Stimulated activated CD8-positive, alpha-beta memory T cell treated with anti-CD3 and anti-CD28 coated beads, Interleukin-7, amount 100 ng/mL, for 1 hour (primary cell): ENCODE measurements around the gene PSEN1.

Experiments
- DNase-seq, 2 donors: peaks; one replicate each; pipeline ENCODE4 v3.0.0-alpha.2; 2020; ENCODE audit warnings: low read depth in 2 of 2

Gene PSEN1

DNA sequence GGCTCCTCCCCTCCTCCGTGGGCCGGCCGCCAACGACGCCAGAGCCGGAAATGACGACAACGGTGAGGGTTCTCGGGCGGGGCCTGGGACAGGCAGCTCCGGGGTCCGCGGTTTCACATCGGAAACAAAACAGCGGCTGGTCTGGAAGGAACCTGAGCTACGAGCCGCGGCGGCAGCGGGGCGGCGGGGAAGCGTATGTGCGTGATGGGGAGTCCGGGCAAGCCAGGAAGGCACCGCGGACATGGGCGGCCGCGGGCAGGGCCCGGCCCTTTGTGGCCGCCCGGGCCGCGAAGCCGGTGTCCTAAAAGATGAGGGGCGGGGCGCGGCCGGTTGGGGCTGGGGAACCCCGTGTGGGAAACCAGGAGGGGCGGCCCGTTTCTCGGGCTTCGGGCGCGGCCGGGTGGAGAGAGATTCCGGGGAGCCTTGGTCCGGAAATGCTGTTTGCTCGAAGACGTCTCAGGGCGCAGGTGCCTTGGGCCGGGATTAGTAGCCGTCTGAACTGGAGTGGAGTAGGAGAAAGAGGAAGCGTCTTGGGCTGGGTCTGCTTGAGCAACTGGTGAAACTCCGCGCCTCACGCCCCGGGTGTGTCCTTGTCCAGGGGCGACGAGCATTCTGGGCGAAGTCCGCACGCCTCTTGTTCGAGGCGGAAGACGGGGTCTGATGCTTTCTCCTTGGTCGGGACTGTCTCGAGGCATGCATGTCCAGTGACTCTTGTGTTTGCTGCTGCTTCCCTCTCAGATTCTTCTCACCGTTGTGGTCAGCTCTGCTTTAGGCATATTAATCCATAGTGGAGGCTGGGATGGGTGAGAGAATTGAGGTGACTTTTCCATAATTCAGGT lies at the start of gene PSEN1:
TSS of gene PSEN1 (plus strand) at position 121 of the 839 bp plus-strand sequence. CDS start 11,513 bp downstream, outside the sequence.
- peak; percentile 98 to 100 for DNase-seq

DNA sequence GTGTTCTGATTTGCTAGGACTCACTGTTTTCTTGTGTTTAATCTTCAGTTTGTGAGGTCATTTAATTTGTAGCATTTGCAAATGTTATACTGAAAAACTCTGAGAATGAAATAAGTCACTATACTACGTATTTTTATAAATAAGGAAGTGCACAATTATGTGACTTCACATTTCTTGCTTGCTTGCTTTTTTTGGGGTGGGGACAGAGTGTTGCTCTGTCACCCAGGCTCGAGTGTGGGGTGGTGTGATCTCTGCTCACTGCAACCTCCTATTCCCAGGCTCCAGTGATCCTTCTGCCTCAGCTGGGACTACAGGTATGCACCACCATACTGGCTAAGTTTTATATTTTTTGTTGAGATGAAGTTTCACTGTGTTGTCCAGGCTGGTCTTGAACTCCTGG lies 45.3 kb upstream of the PSEN1 start:
- DNase-seq, result no peak

DNA sequence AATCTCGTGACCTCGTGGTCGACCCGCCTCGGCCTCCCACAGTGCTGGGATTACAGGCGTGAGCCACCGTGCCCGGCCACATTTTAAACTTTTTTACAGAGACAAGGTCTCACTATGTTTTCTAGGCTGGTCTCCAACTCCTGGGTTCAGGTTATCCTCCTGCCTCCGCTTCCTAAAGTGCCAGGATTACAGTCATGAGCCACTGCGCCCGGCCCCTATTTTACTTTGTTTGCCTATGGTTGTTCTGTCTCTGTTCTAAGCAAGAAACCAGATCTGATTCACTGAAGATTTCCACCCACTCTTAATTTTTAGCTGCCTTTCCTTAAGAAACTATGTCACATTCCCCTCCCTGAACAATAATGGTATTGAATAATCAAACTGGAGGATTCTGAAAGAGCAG lies 38.9 kb upstream of the PSEN1 start:
- no peak for DNase-seq

DNA sequence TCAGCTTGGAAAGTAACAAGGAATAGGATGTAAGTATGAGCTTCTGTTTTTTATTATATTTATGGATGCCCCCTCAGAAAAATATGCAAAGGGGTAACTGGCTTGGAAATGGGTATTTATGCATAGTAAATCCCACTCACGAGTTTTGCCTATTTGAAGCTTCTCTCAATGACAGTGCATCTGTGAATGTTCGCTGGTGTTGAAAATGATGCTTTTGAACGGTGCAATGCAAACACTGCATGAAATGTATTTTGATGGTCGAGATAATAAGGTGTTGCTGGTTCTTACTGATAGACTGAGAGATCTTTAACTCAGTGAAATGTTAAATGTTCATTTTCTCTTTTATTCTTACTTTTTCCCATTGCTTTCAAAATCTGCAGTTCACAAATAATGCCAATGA lies 36.0 kb upstream of the PSEN1 start:
- no peak for DNase-seq

DNA sequence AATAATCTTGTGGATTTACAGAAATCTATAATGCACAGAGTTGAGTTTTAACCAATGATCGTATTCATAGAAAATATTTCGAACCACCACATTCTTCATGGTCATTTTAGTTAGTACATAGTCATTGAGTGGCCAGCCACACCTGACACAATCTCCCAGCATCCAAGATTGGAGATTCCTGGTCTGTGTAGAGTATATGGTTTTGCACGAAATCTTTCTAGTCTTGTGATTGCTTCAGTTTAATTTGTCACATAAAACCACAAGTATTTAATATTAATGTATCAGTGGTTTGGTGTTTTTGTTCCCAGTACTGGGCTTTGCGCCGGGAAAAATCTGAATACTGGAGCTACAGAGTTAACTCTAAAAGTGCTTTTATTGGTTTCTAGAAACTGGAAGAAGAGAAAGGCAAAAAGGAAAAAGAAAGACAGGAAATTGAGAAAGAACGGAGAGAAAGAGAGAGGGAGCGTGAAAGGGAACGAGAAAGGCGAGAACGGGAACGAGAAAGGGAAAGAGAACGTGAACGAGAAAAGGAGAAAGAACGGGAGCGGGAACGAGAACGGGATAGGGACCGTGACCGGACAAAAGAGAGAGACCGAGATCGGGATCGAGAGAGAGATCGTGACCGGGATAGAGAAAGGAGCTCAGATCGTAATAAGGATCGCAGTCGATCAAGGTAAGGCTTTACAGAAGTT lies 33.4 kb upstream of the PSEN1 start:
- DNase-seq, result no peak

DNA sequence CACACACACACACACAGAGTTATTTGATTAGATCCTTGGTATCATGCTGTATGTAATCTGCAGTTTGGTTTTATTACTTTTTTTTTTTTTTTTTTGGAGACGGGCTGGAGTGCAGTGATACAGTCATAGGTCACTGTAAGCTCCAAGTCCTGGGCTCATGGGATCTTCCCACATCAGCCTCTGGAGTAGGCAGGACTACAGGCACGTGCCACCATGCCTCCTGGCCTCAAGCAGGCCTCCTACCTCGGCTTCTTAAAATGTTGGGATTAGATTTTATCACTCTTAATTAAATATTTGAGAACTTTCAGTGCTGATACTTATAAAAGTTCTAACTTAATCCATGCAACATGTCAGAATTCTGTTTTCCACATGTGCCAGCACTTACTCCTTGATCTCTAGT lies 31.3 kb upstream of the PSEN1 start:
- no peak for DNase-seq

DNA sequence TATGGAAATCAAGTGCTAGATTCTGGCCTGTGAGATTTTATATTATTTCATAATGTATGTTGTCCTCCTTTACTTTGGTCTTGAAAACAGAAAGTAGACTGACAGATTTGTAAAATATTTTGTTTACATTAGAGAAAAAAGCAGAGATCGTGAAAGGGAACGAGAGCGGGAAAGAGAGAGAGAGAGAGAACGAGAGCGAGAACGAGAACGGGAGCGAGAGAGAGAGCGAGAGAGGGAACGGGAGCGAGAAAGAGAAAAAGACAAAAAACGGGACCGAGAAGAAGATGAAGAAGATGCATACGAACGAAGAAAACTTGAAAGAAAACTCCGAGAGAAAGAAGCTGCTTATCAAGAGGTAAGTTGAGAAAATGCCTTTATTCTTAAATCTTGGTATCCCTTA lies 30.6 kb upstream of the PSEN1 start:
- DNase-seq, result no peak

DNA sequence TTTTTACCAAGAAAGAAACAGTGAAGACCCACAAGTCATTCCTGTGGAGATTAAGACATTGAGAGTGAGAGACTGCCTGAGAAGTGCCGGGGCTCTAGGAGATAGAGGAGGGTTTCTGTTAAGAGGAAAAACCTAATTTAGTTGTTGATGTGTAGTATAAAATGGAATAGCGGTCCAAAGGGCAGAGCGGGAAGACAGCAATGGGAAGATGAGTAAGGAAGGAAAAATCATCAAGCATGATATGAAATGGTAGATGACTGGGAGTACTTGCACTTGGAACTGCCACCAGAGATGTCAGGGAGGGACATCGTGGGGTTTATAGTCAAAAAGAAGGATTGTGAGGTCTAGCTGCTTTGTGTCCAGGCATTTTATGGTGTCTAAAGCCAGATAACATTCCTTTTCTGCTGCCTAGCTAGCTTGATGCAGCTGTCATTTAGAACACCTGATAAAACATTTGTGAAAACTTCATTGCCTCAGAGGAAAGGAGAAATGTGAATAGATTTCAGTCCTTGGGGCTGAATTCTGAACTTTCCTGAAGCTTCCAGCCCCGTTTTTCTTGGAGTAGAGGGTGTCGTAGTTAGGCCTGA lies 20.1 kb upstream of the PSEN1 start:
- DNase-seq, result no peak

DNA sequence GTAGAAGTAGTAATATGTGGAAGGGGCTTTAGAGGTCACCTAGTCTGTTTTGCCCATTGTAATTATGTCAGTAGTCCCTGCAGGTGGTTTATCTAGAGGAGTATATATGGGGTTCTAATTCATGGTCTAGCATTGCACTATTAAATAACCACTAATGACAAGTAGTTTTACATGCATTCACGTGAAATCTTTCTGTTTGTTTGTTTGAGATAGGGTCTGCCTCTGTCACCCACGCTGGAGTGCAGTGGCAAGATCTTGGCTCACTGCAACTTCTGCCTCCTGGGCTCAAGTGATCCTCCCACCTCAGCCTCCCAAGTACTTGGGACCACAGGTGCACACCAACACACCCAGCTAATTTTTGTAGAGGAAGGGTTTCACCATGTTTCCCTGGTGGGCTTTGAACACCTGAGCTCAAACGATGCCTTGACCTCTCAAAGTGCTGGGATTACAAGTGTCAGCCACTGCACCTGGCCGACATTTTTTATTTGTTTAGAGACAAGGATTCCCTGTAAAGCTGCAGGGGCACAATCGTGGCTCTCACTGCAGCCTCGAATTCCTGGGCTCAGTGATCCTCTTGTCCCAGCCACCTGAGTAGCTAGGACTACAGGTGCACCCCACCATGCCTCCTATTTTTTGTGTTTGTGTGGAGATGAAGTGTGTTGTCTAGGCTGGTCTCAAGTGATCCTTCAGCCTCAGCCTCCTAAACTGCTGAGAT lies 12.0 kb upstream of the PSEN1 start:
- no peak for DNase-seq

DNA sequence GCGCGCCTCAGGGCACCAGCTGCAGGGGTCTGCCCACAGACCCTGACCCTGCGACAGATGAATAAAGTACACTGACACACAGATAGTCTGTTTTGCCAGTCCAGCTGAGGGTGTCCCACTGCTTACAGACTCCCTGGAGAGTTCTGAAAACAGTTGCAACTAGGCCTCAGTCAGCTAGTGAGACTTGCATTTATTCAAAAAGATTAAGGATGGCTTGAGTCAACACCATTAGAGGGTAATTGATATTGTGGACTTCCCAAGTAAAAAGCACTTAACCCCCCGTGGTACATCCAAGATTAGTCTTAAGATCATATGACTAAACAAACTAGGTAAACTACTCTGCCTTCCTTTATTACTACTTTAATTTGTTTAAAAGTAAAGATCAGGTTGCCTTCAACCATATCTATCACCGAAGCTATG lies 11.1 kb upstream of the PSEN1 start:
- DNase-seq, result no peak

DNA sequence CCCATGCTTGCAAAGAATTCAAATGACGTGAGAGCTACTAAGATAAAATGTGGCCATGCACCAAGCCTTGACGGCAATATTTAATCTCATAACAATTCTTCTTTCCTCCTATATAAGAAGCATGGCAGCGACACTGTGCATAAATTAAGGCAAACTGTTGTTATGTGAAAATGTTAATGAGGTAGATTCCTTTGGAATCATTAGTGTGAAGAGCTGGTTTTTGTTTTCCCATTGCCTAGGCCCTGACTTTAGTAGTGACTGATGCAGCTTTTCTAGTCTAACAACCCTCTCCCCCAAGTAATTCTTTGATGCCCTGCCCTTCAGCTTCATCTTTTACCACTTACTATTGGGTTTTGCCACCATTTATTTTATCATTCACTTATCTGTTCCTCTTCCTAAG lies 10.6 kb upstream of the PSEN1 start:
- no peak for DNase-seq

DNA sequence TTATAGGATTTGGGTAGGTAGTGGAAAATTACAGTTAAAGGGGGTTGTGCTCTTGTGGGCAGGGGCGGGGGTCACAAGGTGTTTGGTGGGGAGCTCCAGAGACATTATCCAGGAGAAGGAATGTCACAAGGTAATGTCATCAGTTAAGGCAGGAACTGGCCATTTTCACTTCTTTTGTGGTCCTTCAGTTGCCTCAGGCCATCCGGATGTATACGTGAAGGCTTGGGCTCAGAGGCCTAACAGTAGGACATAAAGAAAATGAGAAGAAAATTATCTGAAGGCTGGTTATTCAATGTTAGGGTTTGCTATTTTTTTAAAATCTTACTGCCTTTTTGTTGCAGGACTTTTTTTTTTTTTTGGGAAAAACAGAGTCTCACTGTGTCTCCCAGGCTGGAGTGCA lies 2.5 kb upstream of the PSEN1 start:
- no peak for DNase-seq

DNA sequence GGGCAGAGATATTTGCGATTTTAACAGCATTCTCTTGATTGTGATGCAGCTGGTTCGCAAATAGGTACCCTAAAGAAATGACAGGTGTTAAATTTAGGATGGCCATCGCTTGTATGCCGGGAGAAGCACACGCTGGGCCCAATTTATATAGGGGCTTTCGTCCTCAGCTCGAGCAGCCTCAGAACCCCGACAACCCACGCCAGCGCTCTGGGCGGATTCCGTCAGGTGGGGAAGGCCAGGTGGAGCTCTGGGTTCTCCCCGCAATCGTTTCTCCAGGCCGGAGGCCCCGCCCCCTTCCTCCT lies 271 bp upstream of the PSEN1 start:
- DNase-seq, result no peak

DNA sequence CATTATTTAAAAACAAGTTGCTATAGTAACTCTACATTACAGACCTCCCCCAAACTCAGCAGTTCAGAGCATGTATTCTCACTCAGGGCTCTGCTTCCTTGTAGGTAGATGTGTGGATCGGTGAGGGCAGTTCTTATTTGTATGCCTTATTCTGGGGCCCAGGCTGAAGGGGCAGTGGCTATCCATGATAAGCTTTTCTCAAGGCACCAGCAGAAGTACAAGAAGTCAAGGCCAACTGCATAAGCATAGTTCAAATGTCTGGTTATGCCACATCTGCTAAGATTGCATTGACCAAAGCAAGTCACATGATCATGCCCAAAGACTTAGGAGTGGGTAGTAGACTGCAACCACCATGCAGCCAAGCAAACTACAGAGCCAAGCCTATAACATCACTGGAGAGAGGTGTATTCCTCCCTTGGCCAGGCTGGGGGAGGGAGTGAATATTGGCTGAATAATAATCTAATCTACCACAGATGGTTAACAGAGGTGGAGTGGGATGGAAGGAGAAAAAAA lies 4.6 kb downstream of the PSEN1 start:
- DNase-seq, result no peak

DNA sequence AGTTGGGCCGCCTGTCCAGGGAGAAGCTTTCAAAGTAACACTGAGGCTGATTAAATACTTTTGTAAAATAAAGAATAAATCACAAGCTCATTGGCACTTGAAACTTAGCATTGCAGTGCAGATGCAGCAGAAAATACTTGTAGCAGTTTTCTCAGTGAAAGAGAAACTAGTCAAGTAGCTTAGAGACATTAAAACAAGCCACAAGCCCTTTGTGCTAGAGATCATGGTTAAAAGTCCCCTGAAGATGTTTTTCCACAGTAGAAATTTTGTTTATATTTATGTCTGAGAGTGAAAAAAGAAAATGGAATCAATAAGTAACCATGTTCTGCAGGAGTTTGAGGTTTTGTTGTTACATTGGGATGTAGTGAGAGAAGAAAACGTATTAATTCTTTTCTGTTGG lies 5.9 kb downstream of the PSEN1 start:
- no peak for DNase-seq

DNA sequence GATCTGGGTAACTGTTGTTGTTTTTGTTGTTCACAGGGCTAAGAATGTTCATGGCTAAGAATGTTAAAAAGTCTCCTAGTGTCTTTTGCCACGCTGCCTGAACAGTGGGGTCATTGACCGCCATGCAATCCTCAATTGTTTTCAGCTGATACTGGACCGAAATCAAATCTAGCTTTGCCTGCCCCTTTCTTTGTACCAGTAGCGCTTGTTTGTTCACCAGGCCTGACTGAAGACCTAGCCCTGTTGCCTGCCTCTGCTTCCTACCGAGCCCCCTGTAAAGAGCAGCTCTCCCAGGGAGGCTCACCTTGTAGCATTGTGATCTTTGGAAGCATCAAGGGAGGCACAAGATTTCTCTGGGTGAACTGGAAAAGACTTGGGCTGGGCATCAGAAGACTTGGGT lies 6.7 kb downstream of the PSEN1 start:
- DNase-seq, result no peak

DNA sequence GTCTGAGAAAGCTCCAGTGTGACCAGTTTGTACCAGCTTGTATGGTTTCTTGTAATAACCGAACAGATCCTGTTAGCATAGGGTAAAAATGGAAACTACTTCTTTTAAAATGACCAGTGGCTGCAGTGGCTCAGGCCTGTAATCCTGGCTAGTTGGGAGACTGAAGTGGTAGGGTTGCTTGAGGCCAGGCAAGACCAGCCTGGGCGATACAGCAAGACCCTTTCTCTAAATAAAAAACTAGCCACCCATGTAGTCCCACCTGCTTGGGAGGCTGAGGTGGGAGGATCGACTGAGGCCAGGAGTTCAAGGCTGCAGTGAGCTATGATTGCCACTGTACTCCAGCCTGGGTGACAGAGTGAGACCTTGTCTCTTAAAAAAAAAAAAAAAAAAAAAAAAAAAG lies 7.3 kb downstream of the PSEN1 start:
- no peak for DNase-seq

DNA sequence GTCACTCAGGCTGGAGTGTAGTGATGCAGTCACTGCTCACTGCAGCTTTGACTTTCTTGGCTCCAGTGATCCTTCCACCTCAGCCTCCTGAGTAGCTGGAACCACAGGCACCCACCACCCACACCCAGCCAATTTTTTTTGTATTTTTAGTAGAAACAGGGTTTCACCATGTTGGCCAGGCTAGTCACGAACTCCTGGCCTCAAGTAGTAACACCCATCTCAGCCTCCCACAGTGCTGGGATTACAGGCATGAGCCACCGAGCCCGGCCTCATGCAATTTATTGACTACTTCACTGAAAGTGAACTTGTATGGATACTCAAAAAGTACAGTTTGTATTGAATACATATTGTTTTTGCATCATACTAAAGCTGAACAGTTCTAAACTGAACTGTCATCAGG lies 9.1 kb downstream of the PSEN1 start:
- no peak for DNase-seq

DNA sequence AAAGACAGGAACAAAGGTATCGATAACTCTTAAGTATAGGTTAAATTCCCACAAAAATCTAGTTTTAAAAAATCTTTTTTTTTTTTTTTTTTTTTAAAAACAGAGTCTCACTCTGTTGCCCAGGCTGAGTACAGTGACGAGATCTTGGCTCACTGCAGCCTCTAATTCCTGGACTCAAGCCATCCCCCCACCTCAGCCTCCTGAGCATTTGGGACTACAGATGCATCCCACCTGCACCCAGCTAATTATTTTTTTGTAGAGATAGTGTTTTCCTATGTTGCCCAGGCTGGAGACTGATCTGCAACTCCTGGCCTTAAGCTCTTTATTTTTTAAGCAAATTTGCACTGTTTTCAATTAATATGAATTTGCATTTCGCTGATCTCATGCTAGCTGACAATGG lies 9.8 kb downstream of the PSEN1 start:
- DNase-seq, result no peak

DNA sequence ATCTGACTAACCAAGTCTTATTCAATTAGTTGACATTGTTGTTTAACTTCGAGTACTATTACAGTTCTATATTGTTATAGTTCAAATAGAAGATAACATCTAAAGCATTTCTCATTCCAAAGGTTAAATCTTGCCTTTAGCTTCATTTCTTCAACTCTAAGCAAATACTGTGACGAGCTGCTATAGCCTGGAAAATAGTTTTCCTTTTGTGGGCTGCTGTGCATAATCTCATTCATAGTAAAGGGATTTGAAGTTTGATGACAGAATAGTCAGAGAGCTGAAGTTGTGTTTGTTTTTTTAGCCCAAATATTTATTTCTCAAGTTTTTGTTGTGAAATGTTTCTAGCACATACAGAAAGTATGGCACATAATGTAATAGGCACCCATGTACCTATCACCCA lies 13.4 kb downstream of the PSEN1 start:
- no peak for DNase-seq

DNA sequence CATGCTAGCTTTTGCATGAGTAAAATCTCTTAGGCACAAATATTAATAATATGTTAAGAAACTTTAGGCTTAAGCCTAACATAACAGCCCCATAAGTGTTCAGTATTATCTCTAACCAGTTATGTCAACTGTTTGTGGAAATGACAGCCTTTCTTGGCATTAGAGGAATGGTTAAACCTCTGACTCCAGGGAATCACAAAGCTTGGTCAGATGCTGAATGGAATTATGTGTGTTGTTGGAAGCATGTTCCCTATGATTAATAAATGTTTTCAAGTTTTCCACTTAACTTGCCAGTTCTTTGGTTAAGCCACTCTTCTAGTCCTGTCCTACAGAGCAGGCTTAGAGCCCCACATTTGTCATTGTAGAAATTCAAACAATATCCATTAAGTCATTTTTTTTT lies 17.0 kb downstream of the PSEN1 start:
- no peak for DNase-seq

DNA sequence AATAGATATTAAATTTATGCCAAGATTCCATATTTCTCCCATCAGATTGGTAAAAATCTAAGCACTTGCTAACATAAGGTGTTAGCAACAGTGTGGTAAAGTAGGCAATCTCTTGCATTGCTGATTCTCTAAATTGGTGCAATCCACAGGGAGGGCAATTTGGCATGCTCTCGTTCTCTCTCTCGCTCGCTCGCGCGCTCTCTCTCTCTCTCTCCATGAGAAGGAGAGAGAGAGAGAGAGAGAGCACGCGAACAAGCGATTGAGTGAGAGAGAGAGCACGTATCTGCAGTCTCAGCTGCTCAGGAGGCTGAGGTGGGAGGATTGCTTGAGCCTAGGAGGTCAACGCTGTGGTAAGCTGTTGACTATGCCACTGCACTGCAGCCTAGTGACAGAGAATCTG lies 25.9 kb downstream of the PSEN1 start:
- no peak for DNase-seq
